GM18870 (cell line): Measurements from ENCODE around the gene CP.

Experiments used
- ATAC-seq: cut with Tn5 transposase; IDR thresholded peaks from one replicate; pipeline ENCODE4 v1.9.1; 2021; ENCODE audit warnings: moderate library complexity; ENCODE audit not compliant: unreplicated experiment

CP gene

DNA sequence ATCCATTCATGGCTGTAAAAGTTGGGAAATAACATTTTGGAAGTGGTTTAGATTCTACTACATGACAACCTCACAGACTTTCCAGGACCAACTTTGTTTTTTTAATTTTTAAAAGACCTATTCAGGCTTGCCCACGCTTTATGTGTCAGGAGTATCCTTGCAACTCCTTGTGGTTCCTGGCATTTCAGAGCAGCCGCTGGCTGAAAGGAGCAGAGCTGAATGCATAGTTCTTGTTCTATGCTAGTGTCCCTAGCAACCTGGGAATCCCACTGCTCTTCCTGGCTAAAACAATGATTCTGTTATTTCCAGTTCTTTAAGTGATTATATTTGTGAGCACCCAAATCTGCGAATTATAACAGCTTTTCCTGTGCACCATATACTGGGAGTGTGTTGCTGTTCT lies 34.9 kb downstream of the CP start:
- no peak for ATAC-seq

GRCh38 chr3:149186219-149186618 lies 35.4 kb downstream of the CP start:
- no peak for ATAC-seq

GRCh38 chr3:149181182-149181581 lies 40.4 kb downstream of the CP start:
- ATAC-seq, result no peak

DNA sequence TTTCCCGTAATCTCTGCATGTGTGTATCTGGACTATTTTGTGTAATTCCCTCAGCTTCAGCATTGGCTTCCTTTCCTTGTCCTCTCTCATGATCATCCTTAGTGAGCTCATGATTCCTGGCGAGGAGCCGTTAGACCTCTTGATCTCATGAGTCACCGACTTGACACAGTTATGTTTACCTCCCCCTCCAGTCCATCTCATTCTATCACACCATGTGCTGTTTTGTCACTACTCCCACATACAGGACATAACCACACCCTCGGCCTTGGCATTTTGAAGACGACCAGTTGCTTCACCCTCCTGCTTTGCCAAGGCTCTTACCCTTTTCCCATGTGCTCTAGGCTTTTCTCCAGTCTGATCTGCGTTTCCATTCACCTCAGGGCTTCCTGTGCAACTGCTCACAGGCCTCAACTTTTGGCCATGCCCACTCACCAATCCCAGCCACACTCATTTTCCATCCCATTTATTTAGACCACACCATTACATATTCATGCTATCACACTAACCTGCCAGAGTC lies 41.5 kb downstream of the CP start:
- ATAC-seq, result no peak

DNA sequence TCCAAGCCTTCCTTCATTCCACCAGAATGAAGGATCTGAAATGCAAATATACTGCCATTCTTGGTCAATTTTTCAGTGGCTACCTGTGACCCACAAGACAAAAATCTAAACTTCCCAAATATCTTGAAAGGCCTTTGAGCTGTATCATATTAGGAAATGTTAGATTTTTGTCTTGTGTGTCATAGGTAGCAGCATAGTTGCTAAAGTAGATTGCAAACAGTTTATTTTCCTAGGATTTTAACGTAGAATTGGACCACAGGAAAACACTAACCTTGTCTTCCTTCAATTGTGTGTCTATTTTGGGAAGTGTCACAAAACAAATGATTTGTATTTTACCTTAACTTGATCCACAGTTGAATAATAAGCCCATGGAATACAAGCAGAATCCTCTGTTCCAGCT lies 42.4 kb downstream of the CP start:
- ATAC-seq, result no peak

- ATAC-seq, result no peak
Measured at GRCh38 chr3:149177122-149177521, 44.5 kb downstream of the CP start.

- peak; percentile 98 for ATAC-seq
Measured at GRCh38 chr3:149174901-149175300, 46.7 kb downstream of the CP start.

- ATAC-seq, result no peak
Measured at GRCh38 chr3:149170672-149171071, 51.0 kb downstream of the CP start.

DNA sequence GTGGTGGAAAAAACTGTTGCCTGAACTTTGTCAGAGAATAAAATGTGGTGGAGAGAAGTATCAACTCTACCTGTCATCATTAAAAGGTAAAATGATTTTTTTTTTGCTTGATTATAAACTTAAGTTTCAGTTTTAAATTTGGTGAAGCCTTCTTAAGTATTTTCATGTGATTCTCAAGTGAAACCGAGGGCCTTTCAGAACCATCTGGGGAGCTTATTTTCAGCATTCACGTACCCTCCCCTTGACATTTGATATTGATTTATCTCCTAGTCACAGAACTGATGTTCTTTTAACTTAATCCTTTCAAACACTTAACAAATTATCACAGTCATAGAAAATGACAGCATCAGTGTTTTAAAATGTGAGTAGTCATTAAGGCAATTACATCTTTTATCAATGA lies 53.7 kb downstream of the CP start:
- no peak for ATAC-seq

- no peak for ATAC-seq
Measured at GRCh38 chr3:149163066-149163465, 58.6 kb downstream of the CP start.

DNA sequence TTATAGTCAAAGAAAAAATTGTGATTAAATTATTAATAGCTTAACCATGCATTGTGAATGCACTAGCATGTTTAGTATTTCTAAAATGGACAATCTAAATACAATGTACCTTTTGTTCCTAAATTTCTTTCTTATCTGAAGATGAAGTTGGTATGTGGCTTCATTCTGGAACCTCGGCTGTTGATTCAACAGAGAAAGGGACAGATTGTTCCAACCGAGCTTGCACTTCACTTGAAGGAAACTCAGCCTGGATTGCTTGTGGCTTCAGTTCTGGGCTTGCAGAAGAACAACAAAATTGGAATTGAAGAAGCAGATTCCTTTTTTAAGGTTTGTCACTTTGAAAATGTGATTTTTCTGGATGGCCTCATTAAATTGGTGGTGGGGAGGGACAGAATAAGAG lies 59.6 kb downstream of the CP start:
- no peak for ATAC-seq

DNA sequence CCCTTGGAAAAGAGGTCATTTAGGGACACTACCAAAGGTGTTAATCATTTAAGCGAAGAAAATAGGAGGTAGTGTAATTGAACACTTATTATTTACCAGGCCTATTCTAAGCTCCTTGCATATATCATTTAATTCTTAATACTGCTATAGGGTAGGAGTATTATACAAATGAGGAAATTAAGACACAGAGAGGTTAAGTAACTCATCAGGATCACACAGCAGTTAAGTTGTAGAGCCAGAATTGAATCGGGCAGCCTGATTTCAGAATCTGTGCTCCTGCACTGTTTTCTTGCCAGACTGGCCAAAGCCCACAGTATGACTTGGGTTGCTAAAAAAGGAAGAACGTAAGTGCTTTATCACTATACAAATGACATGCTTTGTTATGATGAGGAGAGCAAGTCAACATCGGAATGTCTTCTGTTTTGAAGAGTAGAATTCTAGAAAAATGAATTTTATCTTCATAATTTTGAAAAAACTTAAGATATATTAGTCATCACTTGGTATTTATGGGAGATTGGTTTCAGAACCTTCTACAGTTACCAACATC lies 60.8 kb downstream of the CP start:
- ATAC-seq, result no peak

DNA sequence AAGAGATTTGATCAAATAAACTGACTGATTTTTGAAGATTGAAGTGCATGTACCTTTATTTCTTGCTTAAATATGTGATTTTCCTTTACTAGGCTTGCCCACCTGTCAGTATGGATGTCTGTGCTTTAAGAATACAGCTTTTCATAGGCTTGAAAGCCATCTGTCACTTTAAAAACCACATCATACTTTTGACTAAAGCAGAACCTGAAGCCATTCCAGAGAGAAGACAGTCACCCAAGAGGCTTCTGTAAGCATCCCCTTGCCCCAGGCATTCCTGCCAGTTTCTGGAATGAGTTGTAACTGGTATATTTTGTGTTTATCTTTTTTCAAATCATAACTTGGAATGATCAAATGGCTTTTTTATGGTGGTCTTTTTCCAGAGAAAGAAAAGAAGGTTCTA lies 68.2 kb downstream of the CP start:
- ATAC-seq, result no peak

DNA sequence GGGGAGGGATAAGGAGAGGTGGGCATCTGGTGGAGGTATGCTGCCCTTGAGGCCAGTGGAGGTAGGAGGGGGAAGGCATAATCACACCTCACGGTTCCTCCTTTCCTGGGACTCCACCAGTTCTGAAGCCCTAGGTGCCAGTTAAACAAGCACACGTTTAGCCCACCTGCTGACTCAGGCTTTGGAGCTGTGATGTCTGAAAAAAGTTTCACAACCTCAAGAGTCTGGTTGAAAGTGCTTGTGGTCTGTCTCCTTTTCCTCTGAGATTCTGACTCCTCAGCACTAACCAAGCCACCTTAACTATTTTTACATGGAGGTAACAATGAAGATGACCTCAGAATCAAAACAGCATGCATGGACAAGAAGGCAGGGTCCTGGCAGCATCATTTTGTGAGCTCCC lies 69.2 kb downstream of the CP start:
- ATAC-seq, result peak; percentile 98

DNA sequence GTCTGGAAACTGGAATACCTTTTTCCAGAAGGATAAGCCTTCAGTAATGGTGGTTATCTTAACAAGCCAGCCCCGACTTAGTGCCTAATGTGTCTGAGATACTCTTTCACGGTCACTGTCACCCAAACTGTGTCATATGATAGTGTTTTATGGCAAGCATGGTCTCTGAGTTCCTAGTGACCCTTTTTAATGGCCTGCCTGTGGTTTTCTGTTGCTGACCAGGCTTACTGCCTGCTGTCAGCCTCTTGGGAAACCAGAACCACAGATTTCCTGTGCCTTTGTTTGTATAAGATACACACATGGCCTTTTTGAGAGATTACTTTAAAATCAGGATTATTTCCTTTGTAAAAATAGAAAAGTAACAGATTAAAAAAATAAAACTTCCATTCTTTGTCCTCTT lies 69.8 kb downstream of the CP start:
- ATAC-seq, result no peak

DNA sequence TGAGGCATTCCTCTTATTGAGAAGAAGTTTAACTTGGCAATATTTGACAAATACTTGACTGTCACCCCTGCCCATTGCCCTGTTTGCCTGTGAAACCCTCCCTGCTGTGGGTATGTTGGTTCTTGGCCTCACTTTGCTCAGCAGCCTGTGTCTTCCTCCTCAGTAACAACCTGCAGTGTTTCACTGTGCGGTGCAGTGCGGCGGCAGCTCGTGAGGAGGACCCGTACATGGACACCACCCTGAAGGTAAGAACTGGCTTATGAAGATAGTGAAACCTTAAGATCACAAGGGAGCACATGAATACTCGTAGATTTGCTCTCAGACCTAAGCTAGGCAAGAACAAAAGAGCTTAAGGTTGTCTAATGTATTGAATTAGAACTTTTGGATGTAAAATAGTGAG lies 71.2 kb downstream of the CP start:
- no peak for ATAC-seq

GRCh38 chr3:149145974-149146373 lies 75.7 kb downstream of the CP start:
- ATAC-seq, result peak; percentile 83

DNA sequence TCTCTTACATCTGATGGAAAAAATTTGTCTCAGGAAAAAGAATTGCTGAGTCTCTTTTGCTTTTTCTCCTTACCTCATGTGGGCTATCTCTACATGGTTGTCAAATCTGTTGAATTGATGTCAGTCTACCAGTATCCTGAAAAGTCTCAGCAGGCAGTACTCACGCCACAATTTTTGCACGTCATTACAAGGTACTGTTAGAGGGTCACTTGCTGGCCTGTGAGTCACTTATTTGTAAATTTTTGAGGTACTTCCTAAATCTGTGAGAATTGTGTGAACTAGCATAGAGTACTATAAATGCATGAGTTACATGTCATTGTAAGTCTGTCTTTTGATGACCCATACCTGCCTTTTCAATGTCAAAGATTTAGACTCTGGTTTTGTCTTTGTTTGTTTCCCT lies 76.3 kb downstream of the CP start:
- no peak for ATAC-seq

DNA sequence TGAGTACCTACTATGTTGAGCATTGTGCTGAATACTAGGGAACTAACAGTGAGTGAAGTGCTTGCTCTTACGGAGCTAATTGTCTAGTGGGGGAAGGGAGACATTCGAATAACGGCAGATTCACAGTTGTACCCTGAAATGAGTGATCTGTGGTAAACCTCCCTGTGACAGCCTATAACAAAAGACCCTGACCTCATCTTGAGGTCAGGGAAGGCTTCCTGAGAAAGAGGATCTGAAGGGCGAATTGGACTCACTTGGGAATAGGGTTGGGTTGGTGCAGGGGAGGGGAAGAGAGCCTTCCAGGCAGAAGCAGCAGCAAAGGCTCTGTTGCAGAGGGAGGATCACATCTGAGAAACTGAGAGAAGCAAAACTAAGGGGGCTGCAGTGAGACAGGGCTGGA lies 78.9 kb downstream of the CP start:
- ATAC-seq, result no peak

DNA sequence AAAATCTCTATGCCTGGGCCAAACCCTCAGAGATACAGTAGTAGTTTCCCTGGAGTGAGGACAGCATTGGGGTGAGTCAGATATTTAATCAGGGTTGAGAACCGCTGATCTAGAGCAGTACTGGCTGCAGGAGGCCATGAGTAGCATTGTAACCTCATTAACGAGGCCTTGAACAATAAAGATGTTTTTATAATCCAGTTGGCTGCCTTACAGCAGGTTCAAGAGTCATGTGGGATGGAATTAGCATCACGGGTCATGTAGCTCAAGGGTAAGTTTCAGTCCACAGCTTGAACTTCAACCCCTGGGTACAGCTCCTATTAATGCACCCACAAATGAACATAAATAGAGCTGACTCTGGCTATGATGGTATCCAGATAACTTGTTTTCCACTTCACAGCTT lies 87.1 kb downstream of the CP start:
- ATAC-seq, result no peak

- ATAC-seq, result no peak
Measured at GRCh38 chr3:149131589-149131988, 90.0 kb downstream of the CP start.

DNA sequence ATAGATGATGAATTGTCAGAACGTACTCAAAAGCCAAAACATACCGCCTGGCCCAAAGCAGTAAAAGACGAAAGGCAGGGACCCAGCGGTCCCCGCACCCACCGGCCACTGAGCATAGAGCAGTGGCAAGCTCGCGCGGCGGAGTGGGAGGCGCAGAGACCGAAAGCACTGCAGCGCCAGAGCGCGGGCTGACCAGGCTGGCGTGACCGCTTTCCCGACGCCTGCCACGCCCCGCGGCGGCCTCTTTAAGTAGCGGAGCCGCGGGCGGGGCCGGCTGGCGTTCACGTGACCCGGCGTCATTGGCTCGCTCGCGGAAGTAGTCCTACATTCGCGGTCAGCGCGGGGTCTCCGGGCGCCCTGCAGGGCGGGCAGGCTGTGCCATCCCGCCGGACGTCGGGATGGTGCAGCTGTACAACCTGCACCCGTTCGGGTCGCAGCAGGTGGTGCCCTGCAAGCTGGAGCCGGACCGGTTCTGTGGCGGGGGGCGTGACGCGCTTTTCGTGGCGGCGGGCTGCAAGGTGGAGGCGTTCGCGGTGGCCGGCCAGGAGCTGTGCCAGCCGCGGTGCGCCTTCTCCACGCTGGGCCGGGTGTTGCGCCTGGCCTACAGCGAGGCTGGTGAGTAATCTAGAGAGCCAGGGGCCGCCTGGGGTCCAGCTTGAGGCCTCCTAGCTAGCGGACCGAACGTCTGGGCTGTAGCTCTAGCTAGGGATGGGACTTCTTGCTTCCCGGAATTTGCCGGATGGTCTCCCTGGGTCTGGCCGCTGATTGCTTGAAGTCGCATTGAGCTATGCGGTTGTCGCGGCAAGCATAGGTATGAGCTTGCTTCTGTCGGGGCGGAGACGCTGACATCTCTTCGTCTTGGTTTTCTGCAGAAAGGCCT lies 92.1 kb downstream of the CP start, which contains the start of gene HPS3:
Gene HPS3 (plus strand): TSS at position 313 of the 880 bp plus-strand sequence. CDS start 86 bp downstream, at position 399.
- ATAC-seq, result peak; percentile 80
